ENCODE measurements around the gene IPCEF1.
"Not testable (repeated sequence)": the region's sequence is repeated elsewhere in the genome, so short reads cannot be mapped to it uniquely, and the experiment has no call there.

IPCEF1 gene

GRCh38 chr6:154341871-154342270 is 14.7 kb downstream of the IPCEF1 start:
- no peak for TF ChIP-seq CTCF (IDR thresholded peaks at IDR 0.05; ENCODE audit: low read depth, low read length)
- no peaks in the 10 kb centered on the region for H3K9me3 ChIP-seq
- H3K36me3 ChIP-seq = no peaks in the 10 kb centered on the region
- DNase-seq = no peak
- no peak overlapping the region for H3K4me3 ChIP-seq (ENCODE audit: low read depth, low read length)
- H3K27me3 ChIP-seq = no peaks in the 10 kb centered on the region
- peaks cover 7% of the 10 kb centered on the region for H3K4me1 ChIP-seq

GRCh38 chr6:154341336-154341735 is 15.3 kb downstream of the IPCEF1 start:
- Histone ChIP-seq H3K4me3 (ENCODE audit: low read depth, low read length) (no peak overlapping the region), H3K27me3 (no peaks in the 10 kb centered on the region), H3K36me3 (no peaks in the 10 kb centered on the region), H3K9me3 (no peaks in the 10 kb centered on the region), H3K4me1 (peaks cover 7% of the 10 kb centered on the region)
- no peak for TF ChIP-seq CTCF (IDR thresholded peaks at IDR 0.05; ENCODE audit: low read depth, low read length)
- no peak for DNase-seq

- Histone ChIP-seq H3K27me3 (no peaks in the 10 kb centered on the region), H3K4me1 (no peaks in the 10 kb centered on the region), H3K9me3 (no peaks in the 10 kb centered on the region), H3K36me3 (no peaks in the 10 kb centered on the region), H3K4me3 (ENCODE audit: low read depth, low read length) (no peak overlapping the region)
- TF ChIP-seq CTCF (IDR thresholded peaks at IDR 0.05; ENCODE audit: low read depth, low read length) = no peak
- no peak for DNase-seq
Observed at GRCh38 chr6:154337406-154338005, 19.1 kb downstream of the IPCEF1 start.

GRCh38 chr6:154334147-154334546 is 22.5 kb downstream of the IPCEF1 start:
- H3K4me3 ChIP-seq (ENCODE audit: low read depth, low read length); H3K9me3 ChIP-seq; DNase-seq; H3K27me3 ChIP-seq; H3K36me3 ChIP-seq; H3K4me1 ChIP-seq: not testable (repeated sequence)

- H3K4me1 ChIP-seq = no peaks in the 10 kb centered on the region
- no peaks in the 10 kb centered on the region for H3K27me3 ChIP-seq
- TF ChIP-seq CTCF (IDR thresholded peaks at IDR 0.05; ENCODE audit: low read depth, low read length) = no peak
- DNase-seq = no peak
- no peak overlapping the region for H3K4me3 ChIP-seq (ENCODE audit: low read depth, low read length)
- no peaks in the 10 kb centered on the region for H3K36me3 ChIP-seq
- no peaks in the 10 kb centered on the region for H3K9me3 ChIP-seq
Observed at GRCh38 chr6:154331750-154332149, 24.9 kb downstream of the IPCEF1 start.

- H3K4me3 ChIP-seq (ENCODE audit: low read depth, low read length) = no peak overlapping the region
- no peak for DNase-seq
- TF ChIP-seq CTCF (IDR thresholded peaks at IDR 0.05; ENCODE audit: low read depth, low read length) = no peak
Observed at GRCh38 chr6:154329350-154330170, 27.0 kb downstream of the IPCEF1 start.

GRCh38 chr6:154327313-154327712 is 29.3 kb downstream of the IPCEF1 start:
- not testable (repeated sequence) for H3K4me3 ChIP-seq (ENCODE audit: low read depth, low read length); H3K36me3 ChIP-seq; H3K9me3 ChIP-seq; H3K4me1 ChIP-seq; DNase-seq; H3K27me3 ChIP-seq

More at GRCh38 chr6:154329350-154330170, 27.0 kb downstream of the IPCEF1 start:
- H3K4me1 ChIP-seq = no peaks in the 10 kb centered on the region
- H3K36me3 ChIP-seq = no peaks in the 10 kb centered on the region
- no peaks in the 10 kb centered on the region for H3K9me3 ChIP-seq
- no peaks in the 10 kb centered on the region for H3K27me3 ChIP-seq
